DOHH2 (cell line): ENCODE measurements around the gene SMYD1.

ENCODE experiments used
- H3F3A ChIP-seq: fragments of 200-600 bp; sonication (generic), shearing (Covaris generic); 2 replicates; pipeline ENCODE4 v1.6.0; 2016; ENCODE audit warnings: antibody characterized with exemption, mild to moderate bottlenecking; ENCODE audit not compliant: control insufficient read depth, insufficient read depth
- H3K27ac ChIP-seq: fragments of 200-600 bp; sonication (generic); 2 replicates; pipeline ENCODE4 v1.5.1; 2014; ENCODE audit warnings: low read depth, mild to moderate bottlenecking, low read length, moderate library complexity
- H3K27me3 ChIP-seq: fragments of 200-600 bp; sonication (generic); 2 replicates; pipeline ENCODE4 v1.6.1; 2014; ENCODE audit warnings: mild to moderate bottlenecking, low read length, mixed read lengths; ENCODE audit not compliant: control insufficient read depth
- H3K36me3 ChIP-seq: fragments of 200-600 bp; sonication (generic); 2 replicates; pipeline ENCODE4 v1.6.1; 2014; ENCODE audit warnings: mild to moderate bottlenecking, low read length, moderate library complexity, mixed read lengths; ENCODE audit not compliant: control insufficient read depth
- H3K4me1 ChIP-seq: fragments of 200-600 bp; sonication (generic); 2 replicates; pipeline ENCODE4 v1.6.1; 2014; ENCODE audit warnings: mild to moderate bottlenecking, low read length, mixed read lengths; ENCODE audit not compliant: control insufficient read depth
- H3K4me2 ChIP-seq: fragments of 200-600 bp; sonication (generic); 2 replicates; pipeline ENCODE4 v1.6.0; 2014; ENCODE audit warnings: mild to moderate bottlenecking, low read length, moderate library complexity
- H3K4me3 ChIP-seq: fragments of 200-600 bp; sonication (generic); 2 replicates; pipeline ENCODE4 v1.5.1; 2014; ENCODE audit warnings: mild to moderate bottlenecking, low read length, mixed read lengths
- H3K79me2 ChIP-seq: fragments of 200-600 bp; sonication (generic); 2 replicates; pipeline ENCODE4 v1.6.1; 2014; ENCODE audit warnings: mild to moderate bottlenecking, low read length, mixed read lengths; ENCODE audit not compliant: control insufficient read depth
- H3K9me2 ChIP-seq: fragments of 200-600 bp; sonication (generic); replicated peaks from 2 replicates; pipeline ENCODE4 v1.6.1; 2014; ENCODE audit warnings: mild to moderate bottlenecking, low read length, mixed read lengths; ENCODE audit not compliant: control insufficient read depth
- H3K9me3 ChIP-seq: fragments of 200-600 bp; sonication (generic); 2 replicates; pipeline ENCODE4 v1.6.1; 2014; ENCODE audit warnings: antibody characterized with exemption, low read length, mixed read lengths; ENCODE audit not compliant: control insufficient read depth, insufficient read depth
- H4K20me1 ChIP-seq: fragments of 200-600 bp; sonication (generic); 2 replicates; pipeline ENCODE4 v1.6.0; 2014; ENCODE audit warnings: low read depth, mild to moderate bottlenecking, antibody characterized with exemption, low read length, moderate library complexity; ENCODE audit not compliant: control insufficient read depth, insufficient read depth
- CTCF ChIP-seq: fragments of 200-600 bp; sonication (generic); IDR thresholded peaks from one replicate; pipeline ENCODE4 v1.5.1; 2014; ENCODE audit warnings: antibody characterized with exemption, mild to moderate bottlenecking, low read depth, low read length; ENCODE audit not compliant: poor library complexity, severe bottlenecking
- EZH2phosphoT487 ChIP-seq: fragments of 200-600 bp; sonication (generic); IDR thresholded peaks from 2 replicates; pipeline ENCODE4 v1.6.1; 2017; ENCODE audit warnings: borderline replicate concordance, mild to moderate bottlenecking, antibody characterized with exemption, low read length, moderate library complexity, mixed read lengths

The SMYD1 gene

GRCh38 chr2:88137833-88138232, 70.2 kb downstream of the SMYD1 start:
- Histone ChIP-seq H4K20me1 (no peaks in the 10 kb centered on the region), H3K79me2 (no peaks in the 10 kb centered on the region), H3K9me3 (no peaks in the 10 kb centered on the region), H3F3A (no peaks in the 10 kb centered on the region), H3K4me1 (no peaks in the 10 kb centered on the region), H3K36me3 (no peaks in the 10 kb centered on the region), H3K4me2 (no peak overlapping the region), H3K9me2 (no peaks in the 10 kb centered on the region), H3K27me3 (0 out of 2 replicates have a peak, but pooled peaks cover 6% of the 10 kb centered on the region), H3K4me3 (no peak overlapping the region), H3K27ac (no peak overlapping the region)
- no peak for TF ChIP-seq CTCF
- TF ChIP-seq EZH2phosphoT487 = no peak

- no peak overlapping the region for H3K27ac ChIP-seq
- no peaks in the 10 kb centered on the region for H3K79me2 ChIP-seq
- TF ChIP-seq CTCF (no peak), EZH2phosphoT487 (no peak)
- H3K27me3 ChIP-seq = 0 out of 2 replicates have a peak, but pooled peaks cover 6% of the 10 kb centered on the region
- H3K4me3 ChIP-seq = no peak overlapping the region
- H4K20me1 ChIP-seq = no peaks in the 10 kb centered on the region
- no peaks in the 10 kb centered on the region for H3K36me3 ChIP-seq
- no peaks in the 10 kb centered on the region for H3F3A ChIP-seq
- no peaks in the 10 kb centered on the region for H3K4me1 ChIP-seq
- H3K4me2 ChIP-seq = no peak overlapping the region
- no peaks in the 10 kb centered on the region for H3K9me2 ChIP-seq
- H3K9me3 ChIP-seq = no peaks in the 10 kb centered on the region
Measured at GRCh38 chr2:88139203-88139702, 71.6 kb downstream of the SMYD1 start.

- Histone ChIP-seq H3K4me3 (no peak overlapping the region), H3F3A (no peaks in the 10 kb centered on the region), H3K4me1 (no peaks in the 10 kb centered on the region), H3K4me2 (no peak overlapping the region), H3K27ac (no peak overlapping the region), H3K79me2 (no peaks in the 10 kb centered on the region), H3K9me2 (no peaks in the 10 kb centered on the region), H3K9me3 (no peaks in the 10 kb centered on the region), H3K27me3 (0 out of 2 replicates have a peak, but pooled peaks cover 6% of the 10 kb centered on the region), H3K36me3 (no peaks in the 10 kb centered on the region), H4K20me1 (no peaks in the 10 kb centered on the region)
- TF ChIP-seq CTCF (no peak), EZH2phosphoT487 (no peak)
Measured at GRCh38 chr2:88139804-88140203, 72.2 kb downstream of the SMYD1 start.

- no peak overlapping the region for H3K4me2 ChIP-seq
- no peaks in the 10 kb centered on the region for H4K20me1 ChIP-seq
- H3K4me1 ChIP-seq = no peaks in the 10 kb centered on the region
- no peak overlapping the region for H3K27ac ChIP-seq
- H3K9me3 ChIP-seq = no peaks in the 10 kb centered on the region
- H3K27me3 ChIP-seq = 0 out of 2 replicates have a peak, but pooled peaks cover 6% of the 10 kb centered on the region
- H3F3A ChIP-seq = no peaks in the 10 kb centered on the region
- no peaks in the 10 kb centered on the region for H3K36me3 ChIP-seq
- no peaks in the 10 kb centered on the region for H3K9me2 ChIP-seq
- H3K79me2 ChIP-seq = no peaks in the 10 kb centered on the region
- TF ChIP-seq EZH2phosphoT487 = no peak
- TF ChIP-seq CTCF = no peak
- H3K4me3 ChIP-seq = no peak overlapping the region
Measured at GRCh38 chr2:88141952-88142351, 74.3 kb downstream of the SMYD1 start.
